ENCODE results near the gene CXCL8. TPM values are rescaled to one million over a fixed set of nuclear protein-coding genes. Genes with fewer than 3 reads are reported as not detected.

CXCL8 gene
- total and polyA plus RNA-seq, 2 donors (not counting 3 experiments of a cell fraction or from before 2014, with no cell fraction given) = 6.4 to 12.6 TPM

DNA sequence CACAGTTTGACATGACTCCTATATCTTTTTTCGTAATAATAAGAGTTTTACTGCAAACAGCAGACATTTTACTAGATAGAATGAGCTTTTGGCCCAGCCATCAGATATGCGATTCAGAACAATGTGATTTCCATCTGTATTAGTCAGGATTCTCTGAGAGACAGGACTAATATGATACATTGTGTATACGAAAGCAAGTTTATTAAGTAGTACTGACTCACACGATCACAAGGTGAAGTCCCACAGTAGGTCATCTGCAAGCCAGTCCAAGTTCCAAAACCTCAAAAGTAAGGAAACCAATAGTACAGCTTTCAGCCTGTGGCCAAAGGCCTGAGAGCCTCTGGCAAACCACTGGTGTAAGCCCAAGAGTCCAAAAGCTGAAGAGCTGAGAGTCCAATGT, 24.1 kb downstream of the CXCL8 start:
- Histone ChIP-seq H3K27me3 (ENCODE audit: control insufficient read depth in 2 of 2, insufficient read depth in 2 of 2, low read length in 2 of 2) (no peaks in the 10 kb centered on the region), H3K9me3 (replicated peaks; ENCODE audit: control insufficient read depth, insufficient read depth, low read length) (no peaks in the 10 kb centered on the region), H3K9me1 (replicated peaks; ENCODE audit: control insufficient read depth, extremely low read depth, insufficient read depth, low read length) (no peaks in the 10 kb centered on the region), H3K4me2 (ENCODE audit: insufficient read depth, low read length) (no peak overlapping the region), H2AFZ (ENCODE audit: low read depth, low read length) (no peak overlapping the region), H3K27ac (ENCODE audit: insufficient read depth, low read depth, low read length) (no peak overlapping the region), H3K4me1 (ENCODE audit: control insufficient read depth, extremely low read depth, insufficient read depth, low read length) (no peaks in the 10 kb centered on the region), H3K4me3 (replicated peaks in 1 of 3; ENCODE audit: insufficient read depth in 1 of 3, low read depth in 1 of 3, low read length in 3 of 3) (no peak overlapping the region), H3K36me3 (ENCODE audit: control insufficient read depth in 2 of 2, extremely low read depth in 1 of 2, insufficient read depth in 2 of 2, low read length in 2 of 2) (no peaks in the 10 kb centered on the region), H4K20me1 (replicated peaks; ENCODE audit: control insufficient read depth, extremely low read depth, insufficient read depth, low read length) (no peaks in the 10 kb centered on the region), H3K9ac (replicated peaks; ENCODE audit: extremely low read depth, insufficient read depth, low read length) (no peak overlapping the region), H3K79me2 (ENCODE audit: control insufficient read depth, insufficient read depth, low read length) (no peaks in the 10 kb centered on the region)
- BruUV-seq (replicated peaks) = no TSS peak
- intact Hi-C loops (cut with micrococcal nuclease) (no loop called here), dilution Hi-C loops (cut with MboI; ENCODE audit: extremely low pct_ligation_motif_present, low sequenced_read_pairs) (no loop called here)
- TF ChIP-seq POLR2A (IDR thresholded peaks at IDR 0.05; ENCODE audit: low read depth, low read length) (no peak), JUN (IDR thresholded peaks at IDR 0.05; ENCODE audit: borderline replicate concordance, insufficient read depth, insufficient read length, low read depth) (no peak), MYC (IDR thresholded peaks at IDR 0.05; ENCODE audit: low read depth, low read length) (no peak), FOS (IDR thresholded peaks at IDR 0.05; ENCODE audit: borderline replicate concordance, insufficient read depth, low read length) (no peak), GATA2 (IDR thresholded peaks at IDR 0.05; ENCODE audit: insufficient read depth, insufficient read length, low read depth, low read length) (no peak), POLR2AphosphoS5 (IDR thresholded peaks at IDR 0.05; ENCODE audit: insufficient read depth, low read depth, low read length) (no peak), EZH2 (IDR thresholded peaks at IDR 0.05; ENCODE audit: borderline replicate concordance, low read depth, low read length, severe bottlenecking) (no peak)
- TF ChIP-seq, protein P1, sequence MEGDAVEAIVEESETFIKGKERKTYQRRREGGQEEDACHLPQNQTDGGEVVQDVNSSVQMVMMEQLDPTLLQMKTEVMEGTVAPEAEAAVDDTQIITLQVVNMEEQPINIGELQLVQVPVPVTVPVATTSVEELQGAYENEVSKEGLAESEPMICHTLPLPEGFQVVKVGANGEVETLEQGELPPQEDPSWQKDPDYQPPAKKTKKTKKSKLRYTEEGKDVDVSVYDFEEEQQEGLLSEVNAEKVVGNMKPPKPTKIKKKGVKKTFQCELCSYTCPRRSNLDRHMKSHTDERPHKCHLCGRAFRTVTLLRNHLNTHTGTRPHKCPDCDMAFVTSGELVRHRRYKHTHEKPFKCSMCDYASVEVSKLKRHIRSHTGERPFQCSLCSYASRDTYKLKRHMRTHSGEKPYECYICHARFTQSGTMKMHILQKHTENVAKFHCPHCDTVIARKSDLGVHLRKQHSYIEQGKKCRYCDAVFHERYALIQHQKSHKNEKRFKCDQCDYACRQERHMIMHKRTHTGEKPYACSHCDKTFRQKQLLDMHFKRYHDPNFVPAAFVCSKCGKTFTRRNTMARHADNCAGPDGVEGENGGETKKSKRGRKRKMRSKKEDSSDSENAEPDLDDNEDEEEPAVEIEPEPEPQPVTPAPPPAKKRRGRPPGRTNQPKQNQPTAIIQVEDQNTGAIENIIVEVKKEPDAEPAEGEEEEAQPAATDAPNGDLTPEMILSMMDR (IDR thresholded peaks at IDR 0.05; ENCODE audit: extremely low read depth in 1 of 2, insufficient read depth in 1 of 2, low read depth in 1 of 2, low read length in 2 of 2) = no peak
- TF ChIP-seq, protein P2, sequence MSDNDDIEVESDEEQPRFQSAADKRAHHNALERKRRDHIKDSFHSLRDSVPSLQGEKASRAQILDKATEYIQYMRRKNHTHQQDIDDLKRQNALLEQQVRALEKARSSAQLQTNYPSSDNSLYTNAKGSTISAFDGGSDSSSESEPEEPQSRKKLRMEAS (IDR thresholded peaks at IDR 0.05; ENCODE audit: insufficient read depth, insufficient read length) = no peak
- no peak for FAIRE-seq
- no peak for DNase-seq (ENCODE audit: low read depth, low spot score)
- CTCF ChIA-PET = interaction anchor here (0.8 to 2.6 kb wide), 4 partner anchors 10 to 79 kb away, joined by 3 to 9 read pairs (median 4); no protein-coding TSS in a partner anchor
- POLR2A ChIA-PET = no interaction called here
